ENCODE data around the gene POLN.

Gene POLN

DNA sequence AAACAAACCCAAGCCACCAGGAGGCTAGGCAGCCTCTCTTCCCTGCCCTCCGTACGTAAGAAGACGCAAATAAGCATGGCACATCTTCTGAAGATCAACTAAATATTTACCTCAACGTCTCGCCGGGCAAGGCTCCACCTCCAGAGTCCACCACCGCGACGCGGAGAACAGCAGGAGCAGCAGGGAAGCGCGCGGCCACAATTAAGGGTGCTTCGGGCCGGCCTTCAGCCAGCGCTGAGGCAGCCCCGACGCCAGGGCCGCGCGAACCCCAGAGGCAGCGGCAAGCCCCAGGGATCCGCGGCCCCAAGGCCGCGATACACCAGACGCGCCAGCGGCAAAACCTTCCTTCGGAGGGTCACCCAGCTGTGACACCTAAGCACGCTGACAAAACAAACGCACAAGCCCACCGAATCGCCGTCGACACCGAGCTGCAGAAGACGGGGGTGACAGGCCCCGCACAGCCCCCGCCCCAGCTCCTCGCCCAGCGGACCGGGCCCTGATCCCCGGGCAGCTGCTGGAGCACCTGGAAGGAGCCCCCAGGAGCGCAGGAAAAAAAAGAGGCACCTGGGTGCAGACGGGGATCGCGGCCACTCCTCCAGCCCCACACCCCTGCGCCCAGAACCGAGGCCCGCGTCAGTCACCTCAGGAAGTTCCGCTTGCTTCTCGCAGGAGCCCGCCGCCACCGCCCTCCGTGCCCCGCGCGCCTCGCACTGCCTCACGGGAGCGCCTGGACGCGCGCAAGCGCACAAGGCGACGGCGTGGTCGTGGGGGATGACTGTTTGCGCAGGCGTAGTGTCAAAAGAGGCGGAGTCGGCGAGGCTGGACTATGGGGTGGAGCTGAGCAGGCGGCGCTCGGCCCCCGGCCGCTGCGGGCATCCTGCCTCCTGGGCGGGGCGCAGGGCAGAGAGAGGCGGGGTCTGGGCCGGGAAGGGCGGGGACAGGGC, at the start of gene POLN, which contains the start of gene HAUS3:
TSS of gene POLN (minus strand) at position 712 of the 944 bp plus-strand sequence. CDS start 12,890 bp downstream, outside the sequence.
TSS of gene HAUS3 (minus strand) at position 712 of the 944 bp plus-strand sequence. CDS start 1,175 bp downstream, outside the sequence.
- peak; percentile 99 for DNase-seq (ENCODE audit: low read depth)
- H3K4me3 ChIP-seq (ENCODE audit: low read depth, low read length) = peak within 1 kb of the TSS; percentile 92
- TF ChIP-seq CTCF (IDR thresholded peaks at IDR 0.05; ENCODE audit: insufficient read depth, low read depth, low read length, missing control alignments) = no peak

GRCh38 chr4:2290974-2291704, 49.2 kb upstream of the POLN start:
- TF ChIP-seq CTCF (IDR thresholded peaks at IDR 0.05; ENCODE audit: insufficient read depth, low read depth, low read length, missing control alignments) = no peak
- DNase-seq (ENCODE audit: low read depth) = peak; percentile 55
- no peak overlapping the region for H3K4me3 ChIP-seq (ENCODE audit: low read depth, low read length)

- DNase-seq (ENCODE audit: low read depth) = no peak
- no peak for TF ChIP-seq CTCF (IDR thresholded peaks at IDR 0.05; ENCODE audit: insufficient read depth, low read depth, low read length, missing control alignments)
- no peak overlapping the region for H3K4me3 ChIP-seq (ENCODE audit: low read depth, low read length)
Measured at GRCh38 chr4:2290488-2290887, 48.6 kb upstream of the POLN start.

- H3K4me3 ChIP-seq (ENCODE audit: low read depth, low read length) = no peak overlapping the region
- TF ChIP-seq CTCF (IDR thresholded peaks at IDR 0.05; ENCODE audit: insufficient read depth, low read depth, low read length, missing control alignments) = no peak
- DNase-seq (ENCODE audit: low read depth) = no peak
Measured at GRCh38 chr4:2289955-2290333, 48.0 kb upstream of the POLN start.

DNA sequence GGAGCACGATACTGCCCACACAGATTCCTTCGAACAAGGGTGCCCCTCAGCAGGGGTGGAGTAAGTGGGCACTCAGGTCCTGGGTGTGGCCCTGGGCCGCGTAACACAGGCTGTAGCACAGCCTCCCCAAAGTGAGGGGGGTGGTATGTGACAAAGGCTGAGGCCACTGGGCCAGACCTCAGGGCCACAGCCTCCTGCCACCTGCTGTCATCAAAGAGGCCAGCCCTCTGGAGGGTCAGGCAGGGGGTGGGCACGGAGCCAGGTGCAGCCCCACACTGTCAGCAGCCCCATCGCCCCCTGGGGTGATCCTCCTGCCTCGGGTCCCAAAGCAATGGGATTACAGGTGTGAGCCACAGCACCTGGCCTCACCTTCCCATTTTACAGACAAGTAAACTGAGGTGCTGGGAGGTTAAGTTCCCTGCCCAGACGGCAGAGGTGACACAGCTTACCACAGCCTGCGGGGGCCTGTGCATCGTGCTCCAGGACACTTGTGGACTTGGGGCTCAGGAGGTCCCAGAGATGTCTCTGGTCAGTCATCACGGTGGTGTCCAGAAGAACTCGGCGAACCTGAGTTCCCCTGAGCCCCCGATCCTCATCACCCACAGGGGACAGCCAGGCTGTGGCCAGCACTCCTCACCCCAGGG, 47.5 kb upstream of the POLN start:
- H3K4me3 ChIP-seq (ENCODE audit: low read depth, low read length) = no peak overlapping the region
- TF ChIP-seq CTCF (IDR thresholded peaks at IDR 0.05; ENCODE audit: insufficient read depth, low read depth, low read length, missing control alignments) = no peak
- DNase-seq (ENCODE audit: low read depth) = no peak

- no peak for TF ChIP-seq CTCF (IDR thresholded peaks at IDR 0.05; ENCODE audit: insufficient read depth, low read depth, low read length, missing control alignments)
- no peak for DNase-seq (ENCODE audit: low read depth)
- no peak overlapping the region for H3K4me3 ChIP-seq (ENCODE audit: low read depth, low read length)
Measured at GRCh38 chr4:2288051-2288541, 46.2 kb upstream of the POLN start.

Data from GM12865 (cell line).